ENCODE results near the gene NXN. TPM values are rescaled to one million over a fixed set of nuclear protein-coding genes. Genes with fewer than 3 reads are reported as not detected.
"Not testable (repeated sequence)": the region's sequence is repeated elsewhere in the genome, so short reads cannot be mapped to it uniquely, and the experiment has no call there.

The NXN gene
- total RNA-seq, 2 donors from 2014 or later, result 13.9 to 18.9 TPM

DNA sequence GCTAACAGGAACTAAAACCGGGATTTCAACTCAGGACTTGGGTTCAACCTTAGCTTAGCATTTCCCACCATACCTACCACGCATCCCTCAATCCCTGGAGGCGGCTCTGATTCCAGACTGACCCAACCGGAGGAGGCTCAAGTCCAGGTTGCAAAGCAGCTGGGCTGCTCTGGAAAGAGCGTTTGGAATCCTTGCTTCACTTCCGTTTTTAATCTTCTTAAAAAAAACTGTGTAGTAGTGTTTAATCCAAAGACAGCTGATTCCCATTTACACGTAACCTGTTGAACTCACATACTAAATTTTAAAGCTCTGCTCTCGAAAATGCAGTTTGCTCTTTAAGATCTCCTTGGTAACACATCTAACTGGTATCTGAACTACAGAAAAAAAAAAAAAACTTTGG, 50.0 kb downstream of the NXN start:
- no peak for DNase-seq (ENCODE audit: low spot score)
- no peak for ATAC-seq (ENCODE audit: insufficient number of reproducible peaks, low FRiP score, low read depth)
- TF ChIP-seq CTCF (IDR thresholded peaks at IDR 0.05), result no peak
- no peak overlapping the region for H3K27ac ChIP-seq
- no peaks in the 10 kb centered on the region for H3K9me3 ChIP-seq
- H3K36me3 ChIP-seq, result no peaks in the 10 kb centered on the region
- peaks cover 6 to 51% of the 10 kb centered on the region in 2 donors for H3K4me1 ChIP-seq (ENCODE audit: control insufficient read depth in 1 of 2, low read depth in 2 of 2)
- no peaks in the 10 kb centered on the region for H3K27me3 ChIP-seq (replicated peaks; ENCODE audit: insufficient read depth)
- no peak overlapping the region for H3K4me3 ChIP-seq

DNA sequence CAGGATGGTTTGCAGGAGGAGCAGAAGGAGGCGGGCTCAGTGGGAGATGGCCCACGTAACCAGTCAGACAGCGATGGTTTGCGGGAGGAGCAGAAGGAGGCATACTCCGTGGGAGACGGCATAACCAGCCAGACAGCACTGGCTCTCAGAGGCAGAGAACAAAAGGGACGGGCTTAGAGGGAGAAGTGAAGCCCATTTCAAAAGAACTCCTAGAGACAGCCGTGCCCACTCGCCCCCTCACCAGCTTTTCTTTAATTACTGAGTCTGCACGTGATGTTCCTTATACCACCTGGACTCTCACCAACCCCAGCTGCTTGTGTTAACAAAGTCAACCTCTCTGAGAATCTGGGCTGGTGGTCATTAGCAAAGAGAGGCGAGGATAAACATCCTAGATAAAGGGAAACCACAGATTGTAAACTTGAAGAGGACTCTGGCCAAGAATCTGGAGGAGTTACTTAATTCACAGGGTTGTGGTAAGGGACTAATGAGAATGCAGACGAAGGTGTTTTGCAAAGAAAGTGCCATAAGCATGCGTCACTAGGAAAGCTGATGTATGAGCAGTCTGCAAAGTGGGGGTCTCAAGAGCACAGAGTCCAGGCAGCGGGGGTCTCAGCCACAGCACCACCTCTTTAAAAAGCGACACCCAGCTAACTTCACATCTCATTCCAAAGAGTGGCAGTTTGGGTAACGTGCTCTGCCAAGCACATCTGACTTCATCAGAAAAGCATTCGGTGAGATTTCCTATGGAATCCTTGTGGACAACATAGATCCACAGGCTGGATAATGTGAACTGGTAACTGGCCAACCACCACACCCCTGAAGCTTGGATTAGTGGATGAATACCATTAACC, 51.7 kb downstream of the NXN start:
- DNase-seq (ENCODE audit: low spot score), result no peak
- no peak for TF ChIP-seq CTCF (IDR thresholded peaks at IDR 0.05)
- peaks cover 0 to 38% of the 10 kb centered on the region in 2 donors for H3K4me1 ChIP-seq (ENCODE audit: control insufficient read depth in 1 of 2, low read depth in 2 of 2)
- no peaks in the 10 kb centered on the region for H3K36me3 ChIP-seq
- no peak overlapping the region for H3K27ac ChIP-seq
- H3K27me3 ChIP-seq (replicated peaks; ENCODE audit: insufficient read depth), result no peaks in the 10 kb centered on the region
- ATAC-seq (ENCODE audit: insufficient number of reproducible peaks, low FRiP score, low read depth), result no peak
- no peak overlapping the region for H3K4me3 ChIP-seq
- no peaks in the 10 kb centered on the region for H3K9me3 ChIP-seq

GRCh38 chr17:925817-926216, 53.8 kb downstream of the NXN start:
- no peaks in the 10 kb centered on the region for H3K36me3 ChIP-seq
- H3K9me3 ChIP-seq, result no peaks in the 10 kb centered on the region

GRCh38 chr17:924711-925475, 54.7 kb downstream of the NXN start:
- ATAC-seq (ENCODE audit: insufficient number of reproducible peaks, low FRiP score, low read depth) (no peak), DNase-seq (ENCODE audit: low spot score) (no peak)
- no peak overlapping the region for H3K27ac ChIP-seq
- H3K36me3 ChIP-seq, result no peaks in the 10 kb centered on the region
- TF ChIP-seq CTCF (IDR thresholded peaks at IDR 0.05), result no peak
- H3K4me1 ChIP-seq (ENCODE audit: control insufficient read depth in 1 of 2, low read depth in 2 of 2), result peaks cover 0 to 23% of the 10 kb centered on the region in 2 donors
- H3K4me3 ChIP-seq, result no peak overlapping the region
- H3K27me3 ChIP-seq (replicated peaks; ENCODE audit: insufficient read depth), result no peaks in the 10 kb centered on the region
- no peaks in the 10 kb centered on the region for H3K9me3 ChIP-seq

More at GRCh38 chr17:925817-926216, 53.8 kb downstream of the NXN start:
- no peak for ATAC-seq (ENCODE audit: insufficient number of reproducible peaks, low FRiP score, low read depth)
- no peak for DNase-seq (ENCODE audit: low spot score)
- Histone ChIP-seq H3K27ac (no peak overlapping the region), H3K4me1 (ENCODE audit: control insufficient read depth in 1 of 2, low read depth in 2 of 2) (peaks cover 0 to 31% of the 10 kb centered on the region in 2 donors), H3K4me3 (no peak overlapping the region), H3K27me3 (replicated peaks; ENCODE audit: insufficient read depth) (no peaks in the 10 kb centered on the region)
- TF ChIP-seq CTCF (IDR thresholded peaks at IDR 0.05), result no peak

DNA sequence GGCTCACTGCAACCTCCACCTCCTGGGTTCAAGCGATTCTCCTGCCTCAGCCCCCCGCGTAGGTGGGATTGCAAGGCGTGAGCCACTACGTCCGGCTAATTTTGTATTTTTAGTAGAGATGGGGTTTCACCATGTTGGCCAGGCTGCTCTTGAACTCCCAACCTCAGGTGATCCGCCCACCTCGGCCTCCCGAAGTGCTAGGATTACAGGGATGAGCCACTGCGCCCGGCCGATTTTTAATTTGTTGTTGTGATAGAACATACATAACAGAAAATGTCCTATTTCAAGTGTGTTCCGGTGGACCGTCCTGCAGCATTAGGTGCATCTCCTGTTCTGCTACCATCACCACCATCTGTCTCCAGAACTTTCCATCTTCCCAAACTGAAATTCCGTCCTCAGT, 55.3 kb downstream of the NXN start:
- H3K9me3 ChIP-seq; ATAC-seq (ENCODE audit: insufficient number of reproducible peaks, low FRiP score, low read depth); H3K27ac ChIP-seq: not testable (repeated sequence)

More for the DNA sequence above, 55.3 kb downstream of the NXN start:
- H3K36me3 ChIP-seq; DNase-seq (ENCODE audit: low spot score); H3K4me3 ChIP-seq; H3K27me3 ChIP-seq (replicated peaks; ENCODE audit: insufficient read depth): not testable (repeated sequence)
- peaks cover 0 to 17% of the 10 kb centered on the region in 2 donors for H3K4me1 ChIP-seq (ENCODE audit: control insufficient read depth in 1 of 2, low read depth in 2 of 2)

Data from thoracic aorta (tissue), 2 donors.